Brain microvascular endothelial cell (primary cell): Measurements from ENCODE around the gene MYPOP.

Experiments used
- DNase-seq: peaks from one replicate; pipeline ENCODE4 v3.0.0-alpha.2; 2020
- H3K27ac ChIP-seq: fragments of 250-450 bp; sonication (Bioruptor Pico); 2 replicates; pipeline ENCODE4 v1.5.1; 2020; ENCODE audit warnings: mild to moderate bottlenecking, moderate library complexity
- H3K27me3 ChIP-seq: fragments of 250-450 bp; sonication (Bioruptor Pico); replicated peaks from 2 replicates; pipeline ENCODE4 v1.5.1; 2020; ENCODE audit warnings: mild to moderate bottlenecking
- H3K36me3 ChIP-seq: fragments of 250-450 bp; sonication (Bioruptor Pico); replicated peaks from 2 replicates; pipeline ENCODE4 v1.5.1; 2020; ENCODE audit warnings: mild to moderate bottlenecking
- H3K4me3 ChIP-seq: 2 replicates; pipeline ENCODE4 v1.5.1; 2011; ENCODE audit warnings: low read depth, mild to moderate bottlenecking, control low read depth, low read length, moderate library complexity
- in situ Hi-C: cut with HindIII; loops from 2 replicates; pipeline ENCODE4 v1.10.0; 2017; ENCODE audit warnings: low sequenced_read_pairs, low pct_ligation_motif_present
- TF ChIP-seq, protein P1 (sequence below): IDR thresholded peaks from 2 replicates; pipeline ENCODE4 v1.5.1; 2011; ENCODE audit warnings: low read depth, mild to moderate bottlenecking, moderate library complexity, low read length, control low read depth, inconsistent platforms; ENCODE audit errors: missing control alignments

The MYPOP gene

DNA sequence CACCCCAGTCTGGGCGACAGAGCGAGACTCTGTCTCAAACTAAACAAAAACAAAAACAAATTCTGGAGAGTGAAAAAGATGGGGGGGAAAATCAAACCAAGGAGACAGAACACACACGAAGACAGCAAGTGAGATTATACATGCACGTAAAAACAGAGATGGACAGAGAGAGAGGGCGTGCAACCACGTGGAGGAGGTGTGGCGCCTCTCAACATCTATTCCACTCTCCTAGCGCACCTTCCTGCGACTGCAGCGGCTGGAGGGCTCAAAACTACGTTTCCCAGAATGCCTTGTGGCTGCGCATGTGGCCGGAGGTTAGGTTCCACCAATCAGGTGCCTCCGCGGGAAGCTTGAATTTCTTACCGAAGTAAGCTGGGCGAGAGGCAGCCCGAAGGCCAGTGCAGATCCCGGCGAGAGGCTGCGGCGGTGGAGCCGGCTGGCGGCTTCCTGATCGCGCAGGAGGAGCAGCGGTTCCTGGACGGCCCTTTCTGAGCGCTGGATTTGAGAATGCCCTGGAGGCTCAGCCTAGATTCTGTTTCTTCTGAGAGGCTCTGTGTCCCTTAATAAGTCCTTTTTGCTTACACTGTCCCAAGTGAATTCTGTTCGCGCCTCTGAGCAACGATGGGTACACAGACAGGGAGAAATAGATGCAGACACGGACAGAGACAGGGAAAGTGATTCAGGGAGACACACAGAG lies 25.3 kb upstream of the MYPOP start:
- TF ChIP-seq, protein P1, sequence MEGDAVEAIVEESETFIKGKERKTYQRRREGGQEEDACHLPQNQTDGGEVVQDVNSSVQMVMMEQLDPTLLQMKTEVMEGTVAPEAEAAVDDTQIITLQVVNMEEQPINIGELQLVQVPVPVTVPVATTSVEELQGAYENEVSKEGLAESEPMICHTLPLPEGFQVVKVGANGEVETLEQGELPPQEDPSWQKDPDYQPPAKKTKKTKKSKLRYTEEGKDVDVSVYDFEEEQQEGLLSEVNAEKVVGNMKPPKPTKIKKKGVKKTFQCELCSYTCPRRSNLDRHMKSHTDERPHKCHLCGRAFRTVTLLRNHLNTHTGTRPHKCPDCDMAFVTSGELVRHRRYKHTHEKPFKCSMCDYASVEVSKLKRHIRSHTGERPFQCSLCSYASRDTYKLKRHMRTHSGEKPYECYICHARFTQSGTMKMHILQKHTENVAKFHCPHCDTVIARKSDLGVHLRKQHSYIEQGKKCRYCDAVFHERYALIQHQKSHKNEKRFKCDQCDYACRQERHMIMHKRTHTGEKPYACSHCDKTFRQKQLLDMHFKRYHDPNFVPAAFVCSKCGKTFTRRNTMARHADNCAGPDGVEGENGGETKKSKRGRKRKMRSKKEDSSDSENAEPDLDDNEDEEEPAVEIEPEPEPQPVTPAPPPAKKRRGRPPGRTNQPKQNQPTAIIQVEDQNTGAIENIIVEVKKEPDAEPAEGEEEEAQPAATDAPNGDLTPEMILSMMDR: no peak
- Histone ChIP-seq H3K27ac (no peak overlapping the region), H3K27me3 (no peaks in the 10 kb centered on the region), H3K4me3 (no peak overlapping the region), H3K36me3 (no peaks in the 10 kb centered on the region)
- in situ Hi-C loops: no loop called here
- peak; percentile 84 for DNase-seq

DNA sequence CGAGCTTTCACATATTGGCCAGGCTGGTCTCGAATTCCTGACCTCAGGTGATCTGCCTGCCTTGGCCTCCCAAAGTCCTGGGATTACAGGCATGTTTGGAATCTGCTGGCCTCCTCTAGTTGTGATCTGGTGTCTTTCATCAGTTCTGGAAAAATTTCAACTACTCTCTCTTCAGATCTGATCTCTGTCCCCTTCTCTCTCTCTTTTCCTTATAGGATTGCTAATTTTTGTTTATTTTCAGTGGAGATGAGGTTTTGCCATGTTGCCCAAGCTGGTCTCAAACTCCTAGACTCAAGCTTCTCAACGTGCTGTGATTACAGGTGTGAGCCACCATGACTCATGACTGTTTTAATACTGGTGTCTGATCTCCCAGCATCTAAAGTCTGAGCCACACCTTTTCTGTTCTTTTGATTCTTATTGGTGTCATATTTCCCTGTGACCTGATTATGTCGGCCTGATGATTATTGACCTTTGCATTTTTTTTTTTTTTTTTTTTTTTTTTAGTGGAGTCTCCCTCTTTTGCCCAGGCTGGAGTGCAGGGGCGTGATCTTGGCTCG lies 22.6 kb upstream of the MYPOP start:
- Histone ChIP-seq H3K27me3 (no peaks in the 10 kb centered on the region), H3K36me3 (no peaks in the 10 kb centered on the region), H3K27ac (no peak overlapping the region), H3K4me3 (no peak overlapping the region)
- in situ Hi-C loops: no loop called here
- no peak for DNase-seq
- TF ChIP-seq, protein P1: no peak

DNA sequence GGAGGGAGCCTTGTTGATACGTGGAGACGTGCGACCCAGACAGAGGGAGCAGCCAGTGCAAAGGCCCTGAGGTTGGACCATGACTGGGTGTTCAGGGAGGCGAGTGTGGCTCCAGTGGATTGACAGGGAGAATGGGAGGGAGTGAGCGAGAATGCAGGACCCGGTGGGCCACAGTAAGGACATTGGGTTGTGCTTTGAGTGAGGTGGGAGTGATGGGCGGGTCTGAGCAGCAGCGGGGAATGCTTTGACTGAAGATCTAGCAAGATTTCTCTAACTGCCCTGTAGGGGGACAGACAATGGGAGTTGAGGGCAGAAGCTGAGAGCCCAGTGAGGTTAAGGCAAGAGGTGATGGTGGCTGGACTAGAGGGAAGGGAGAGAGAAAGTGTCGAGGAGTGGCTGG lies 19.9 kb upstream of the MYPOP start:
- Histone ChIP-seq H3K36me3 (no peaks in the 10 kb centered on the region), H3K27me3 (no peaks in the 10 kb centered on the region), H3K27ac (no peak overlapping the region), H3K4me3 (no peak overlapping the region)
- TF ChIP-seq, protein P1: peak; percentile 49
- DNase-seq: no peak
- in situ Hi-C loops: no loop called here

DNA sequence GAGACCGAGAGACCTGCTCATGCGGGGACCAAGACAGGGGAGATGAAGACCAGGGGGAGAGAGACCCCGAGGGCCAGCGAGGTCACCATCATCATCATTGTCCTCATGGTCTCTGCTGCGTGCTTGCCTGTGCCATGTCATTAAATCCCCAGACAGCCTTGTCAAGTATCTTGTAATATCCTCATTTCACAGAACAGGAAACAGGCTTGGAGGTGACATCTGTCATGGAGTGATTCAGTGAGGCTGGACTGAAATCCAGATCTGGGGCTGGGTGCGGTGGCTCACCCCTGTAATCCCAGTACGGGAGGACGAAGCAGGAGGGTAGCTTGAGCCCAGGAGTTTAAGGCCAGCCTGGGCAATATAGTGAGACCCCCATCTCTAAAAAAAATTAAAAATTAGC lies 18.0 kb upstream of the MYPOP start:
- H3K27ac ChIP-seq: no peak overlapping the region
- no peaks in the 10 kb centered on the region for H3K27me3 ChIP-seq
- in situ Hi-C loops: no loop called here
- no peak overlapping the region for H3K4me3 ChIP-seq
- no peak for DNase-seq
- no peaks in the 10 kb centered on the region for H3K36me3 ChIP-seq
- TF ChIP-seq, protein P1: no peak

DNA sequence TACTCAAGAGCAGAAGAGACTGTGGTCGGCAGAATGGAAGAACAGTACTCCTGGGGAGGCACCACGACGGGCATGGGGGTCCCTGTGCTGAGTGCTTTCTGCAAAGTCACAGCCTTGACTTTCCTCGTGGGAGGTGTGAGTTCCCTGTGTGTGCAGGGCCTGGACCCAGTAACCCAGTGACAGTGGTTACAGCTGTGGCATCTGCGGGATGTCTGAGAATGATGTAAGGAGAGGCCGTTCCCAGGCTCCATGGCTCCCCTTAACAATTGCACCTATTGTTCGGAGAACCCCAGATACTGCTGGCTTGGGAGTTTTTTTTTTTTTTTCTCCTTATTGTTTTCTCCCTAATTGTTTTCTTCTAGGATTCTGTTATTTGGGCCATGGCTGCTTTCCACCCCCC lies 17.3 kb upstream of the MYPOP start:
- TF ChIP-seq, protein P1: no peak
- H3K27ac ChIP-seq: no peak overlapping the region
- H3K4me3 ChIP-seq: no peak overlapping the region
- DNase-seq: no peak
- in situ Hi-C loops: no loop called here
- H3K36me3 ChIP-seq: no peaks in the 10 kb centered on the region
- H3K27me3 ChIP-seq: no peaks in the 10 kb centered on the region

DNA sequence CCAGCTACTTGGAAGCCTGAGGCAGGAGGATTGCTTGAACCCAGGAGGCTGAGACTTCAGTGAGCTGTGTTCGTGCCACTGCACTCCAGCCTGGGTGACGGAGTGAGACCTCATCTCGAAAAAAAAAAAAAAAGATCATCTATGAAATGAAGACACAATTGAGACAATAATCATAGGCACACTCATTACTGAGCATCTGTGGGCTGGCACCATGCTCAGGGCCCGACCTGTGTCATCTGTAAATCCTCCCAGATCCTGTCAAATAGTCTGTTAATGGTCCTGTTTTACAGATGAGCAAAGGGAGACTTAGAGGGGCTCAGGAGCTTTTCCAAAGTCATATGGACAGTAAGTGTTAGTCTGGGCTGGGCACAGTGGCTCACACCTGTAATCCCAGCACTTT lies 16.3 kb upstream of the MYPOP start:
- no peak overlapping the region for H3K4me3 ChIP-seq
- DNase-seq: no peak
- H3K27ac ChIP-seq: no peak overlapping the region
- TF ChIP-seq, protein P1: no peak
- H3K27me3 ChIP-seq: no peaks in the 10 kb centered on the region
- no peaks in the 10 kb centered on the region for H3K36me3 ChIP-seq
- in situ Hi-C loops: no loop called here
